DOHH2 (cell line): ENCODE data around the gene NEK1.

Experiments used
- H3F3A ChIP-seq: fragments of 200-600 bp; sonication (generic), shearing (Covaris generic); 2 replicates; pipeline ENCODE4 v1.6.0; 2016; ENCODE audit warnings: antibody characterized with exemption, mild to moderate bottlenecking; ENCODE audit not compliant: control insufficient read depth, insufficient read depth
- H3K27ac ChIP-seq: fragments of 200-600 bp; sonication (generic); 2 replicates; pipeline ENCODE4 v1.5.1; 2014; ENCODE audit warnings: low read depth, mild to moderate bottlenecking, low read length, moderate library complexity
- H3K27me3 ChIP-seq: fragments of 200-600 bp; sonication (generic); 2 replicates; pipeline ENCODE4 v1.6.1; 2014; ENCODE audit warnings: mild to moderate bottlenecking, low read length, mixed read lengths; ENCODE audit not compliant: control insufficient read depth
- H3K36me3 ChIP-seq: fragments of 200-600 bp; sonication (generic); 2 replicates; pipeline ENCODE4 v1.6.1; 2014; ENCODE audit warnings: mild to moderate bottlenecking, low read length, moderate library complexity, mixed read lengths; ENCODE audit not compliant: control insufficient read depth
- H3K4me1 ChIP-seq: fragments of 200-600 bp; sonication (generic); 2 replicates; pipeline ENCODE4 v1.6.1; 2014; ENCODE audit warnings: mild to moderate bottlenecking, low read length, mixed read lengths; ENCODE audit not compliant: control insufficient read depth
- H3K4me2 ChIP-seq: fragments of 200-600 bp; sonication (generic); 2 replicates; pipeline ENCODE4 v1.6.0; 2014; ENCODE audit warnings: mild to moderate bottlenecking, low read length, moderate library complexity
- H3K4me3 ChIP-seq: fragments of 200-600 bp; sonication (generic); 2 replicates; pipeline ENCODE4 v1.5.1; 2014; ENCODE audit warnings: mild to moderate bottlenecking, low read length, mixed read lengths
- H3K79me2 ChIP-seq: fragments of 200-600 bp; sonication (generic); 2 replicates; pipeline ENCODE4 v1.6.1; 2014; ENCODE audit warnings: mild to moderate bottlenecking, low read length, mixed read lengths; ENCODE audit not compliant: control insufficient read depth
- H3K9me2 ChIP-seq: fragments of 200-600 bp; sonication (generic); replicated peaks from 2 replicates; pipeline ENCODE4 v1.6.1; 2014; ENCODE audit warnings: mild to moderate bottlenecking, low read length, mixed read lengths; ENCODE audit not compliant: control insufficient read depth
- H3K9me3 ChIP-seq: fragments of 200-600 bp; sonication (generic); 2 replicates; pipeline ENCODE4 v1.6.1; 2014; ENCODE audit warnings: antibody characterized with exemption, low read length, mixed read lengths; ENCODE audit not compliant: control insufficient read depth, insufficient read depth
- H4K20me1 ChIP-seq: fragments of 200-600 bp; sonication (generic); 2 replicates; pipeline ENCODE4 v1.6.0; 2014; ENCODE audit warnings: low read depth, mild to moderate bottlenecking, antibody characterized with exemption, low read length, moderate library complexity; ENCODE audit not compliant: control insufficient read depth, insufficient read depth
- CTCF ChIP-seq: fragments of 200-600 bp; sonication (generic); IDR thresholded peaks from one replicate; pipeline ENCODE4 v1.5.1; 2014; ENCODE audit warnings: antibody characterized with exemption, mild to moderate bottlenecking, low read depth, low read length; ENCODE audit not compliant: poor library complexity, severe bottlenecking
- EZH2phosphoT487 ChIP-seq: fragments of 200-600 bp; sonication (generic); IDR thresholded peaks from 2 replicates; pipeline ENCODE4 v1.6.1; 2017; ENCODE audit warnings: borderline replicate concordance, mild to moderate bottlenecking, antibody characterized with exemption, low read length, moderate library complexity, mixed read lengths

Gene NEK1

GRCh38 chr4:169615467-169616106 lies 3.2 kb upstream of the NEK1 start:
- H3K4me3 ChIP-seq = no peak overlapping the region
- no peaks in the 10 kb centered on the region for H3K9me2 ChIP-seq
- TF ChIP-seq CTCF (no peak), EZH2phosphoT487 (no peak)
- H4K20me1 ChIP-seq = no peaks in the 10 kb centered on the region
- H3K9me3 ChIP-seq = no peaks in the 10 kb centered on the region
- H3K27me3 ChIP-seq = no peaks in the 10 kb centered on the region
- peaks cover 39% of the 10 kb centered on the region for H3K4me1 ChIP-seq
- peaks cover 5% of the 10 kb centered on the region; the same call in 1 of the 2 replicates for H3K36me3 ChIP-seq
- H3K4me2 ChIP-seq = no peak overlapping the region
- no peak overlapping the region for H3K27ac ChIP-seq
- H3K79me2 ChIP-seq = peaks cover 22% of the 10 kb centered on the region
- H3F3A ChIP-seq = peaks cover 22% of the 10 kb centered on the region

DNA sequence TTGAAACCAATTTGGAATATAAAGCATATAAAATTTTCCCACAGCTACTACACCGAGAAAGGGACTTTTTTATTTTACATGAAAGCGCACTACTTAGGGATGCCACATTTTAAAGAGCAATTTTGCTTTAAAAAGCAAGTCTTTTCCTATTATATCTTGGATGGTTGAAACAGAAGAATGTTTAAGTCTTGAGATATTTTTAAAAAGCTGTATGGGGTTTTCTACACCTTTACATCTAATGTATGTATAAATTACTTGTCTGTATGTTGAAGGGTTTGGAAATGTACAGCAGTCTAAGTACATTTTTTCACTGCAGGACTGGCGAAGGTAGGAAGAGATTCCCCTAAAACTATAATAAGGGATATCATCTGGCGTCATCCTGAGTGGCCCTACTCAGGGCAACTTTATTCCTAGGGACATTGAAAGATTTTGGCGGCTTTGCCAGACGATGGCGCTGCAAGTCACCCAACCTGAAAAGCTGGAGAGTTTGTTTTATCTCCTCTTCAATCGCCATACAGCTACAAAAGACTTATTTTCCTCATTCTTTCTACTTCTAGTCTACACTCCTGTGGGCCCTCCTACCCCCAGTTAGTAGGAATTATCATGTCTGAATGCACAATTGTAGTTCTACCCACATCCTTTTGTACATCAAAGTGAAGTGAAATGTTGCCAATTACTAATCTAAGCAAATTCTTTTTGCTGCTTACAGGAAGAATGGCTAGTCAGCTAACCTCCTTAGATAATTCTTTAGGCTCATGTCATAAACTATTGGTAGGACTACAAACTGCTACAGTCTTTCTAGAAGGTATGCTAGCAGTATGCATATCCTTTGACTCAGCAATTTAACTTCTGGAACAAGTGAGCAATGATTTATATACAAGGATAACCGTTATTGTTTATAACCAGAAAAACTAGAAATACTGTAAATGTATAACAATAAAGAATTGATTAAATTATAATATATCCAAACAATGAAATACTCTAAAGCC lies 782 bp upstream of the NEK1 start:
- Histone ChIP-seq H3K79me2 (peaks cover 27% of the 10 kb centered on the region), H3K9me3 (no peaks in the 10 kb centered on the region), H3F3A (peaks cover 16% of the 10 kb centered on the region), H3K4me2 (peak overlapping the region; percentile 99), H3K27ac (peak overlapping the region; percentile 78), H3K36me3 (peaks cover 6% of the 10 kb centered on the region; the same call in 1 of the 2 replicates), H3K27me3 (no peaks in the 10 kb centered on the region), H3K4me3 (peak overlapping the region; percentile 98), H3K9me2 (no peaks in the 10 kb centered on the region), H3K4me1 (peaks cover 35% of the 10 kb centered on the region), H4K20me1 (no peaks in the 10 kb centered on the region)
- TF ChIP-seq EZH2phosphoT487 (no peak), CTCF (peak; percentile 80)

GRCh38 chr4:169611157-169611556 lies 1.2 kb downstream of the NEK1 start:
- peaks cover 37% of the 10 kb centered on the region for H3K79me2 ChIP-seq
- TF ChIP-seq EZH2phosphoT487 = no peak
- TF ChIP-seq CTCF = no peak
- peaks cover 11% of the 10 kb centered on the region for H3F3A ChIP-seq
- no peaks in the 10 kb centered on the region for H3K9me2 ChIP-seq
- peaks cover 34% of the 10 kb centered on the region for H3K4me1 ChIP-seq
- peak overlapping the region; percentile 99 for H3K4me2 ChIP-seq
- H3K27me3 ChIP-seq = no peaks in the 10 kb centered on the region
- H3K27ac ChIP-seq = no peak overlapping the region
- H4K20me1 ChIP-seq = no peaks in the 10 kb centered on the region
- H3K9me3 ChIP-seq = no peaks in the 10 kb centered on the region
- peaks cover 6% of the 10 kb centered on the region; the same call in 1 of the 2 replicates for H3K36me3 ChIP-seq
- H3K4me3 ChIP-seq = peak overlapping the region; percentile 98
